Ecto neural progenitor cell (in vitro differentiated cells): ENCODE measurements around the gene ATCAY.
A peak's percentile ranks its signal among the peaks of the same experiment; 100 is the strongest.
"Not testable (repeated sequence)": the region's sequence is repeated elsewhere in the genome, so short reads cannot be mapped to it uniquely, and the experiment has no call there.

Experiments
- DNase-seq: peaks from one replicate; pipeline ENCODE4 v3.0.0-alpha.2; 2018; ENCODE audit warnings: low spot score

The ATCAY gene

DNA sequence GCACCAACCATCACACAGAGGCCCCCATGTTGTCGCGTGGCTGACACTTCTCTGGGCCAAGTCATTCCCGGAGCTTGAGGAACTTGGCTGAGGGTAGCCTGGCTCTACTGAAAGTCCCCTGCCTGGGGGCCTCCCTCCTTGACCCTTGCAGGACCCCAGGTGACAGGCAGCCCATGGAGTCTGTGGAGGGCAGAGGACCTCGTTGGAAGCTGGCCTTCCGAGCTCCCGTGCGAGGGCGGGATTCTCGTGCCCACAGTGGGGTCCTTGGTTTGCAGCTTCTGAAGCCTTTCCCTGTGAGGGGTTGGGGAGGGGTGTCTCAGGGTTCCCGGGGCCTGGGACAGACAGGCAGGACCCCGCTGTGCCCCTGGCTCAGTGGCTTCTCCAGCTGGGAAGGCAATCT, 68.8 kb downstream of the ATCAY start:
- DNase-seq, result no peak

DNA sequence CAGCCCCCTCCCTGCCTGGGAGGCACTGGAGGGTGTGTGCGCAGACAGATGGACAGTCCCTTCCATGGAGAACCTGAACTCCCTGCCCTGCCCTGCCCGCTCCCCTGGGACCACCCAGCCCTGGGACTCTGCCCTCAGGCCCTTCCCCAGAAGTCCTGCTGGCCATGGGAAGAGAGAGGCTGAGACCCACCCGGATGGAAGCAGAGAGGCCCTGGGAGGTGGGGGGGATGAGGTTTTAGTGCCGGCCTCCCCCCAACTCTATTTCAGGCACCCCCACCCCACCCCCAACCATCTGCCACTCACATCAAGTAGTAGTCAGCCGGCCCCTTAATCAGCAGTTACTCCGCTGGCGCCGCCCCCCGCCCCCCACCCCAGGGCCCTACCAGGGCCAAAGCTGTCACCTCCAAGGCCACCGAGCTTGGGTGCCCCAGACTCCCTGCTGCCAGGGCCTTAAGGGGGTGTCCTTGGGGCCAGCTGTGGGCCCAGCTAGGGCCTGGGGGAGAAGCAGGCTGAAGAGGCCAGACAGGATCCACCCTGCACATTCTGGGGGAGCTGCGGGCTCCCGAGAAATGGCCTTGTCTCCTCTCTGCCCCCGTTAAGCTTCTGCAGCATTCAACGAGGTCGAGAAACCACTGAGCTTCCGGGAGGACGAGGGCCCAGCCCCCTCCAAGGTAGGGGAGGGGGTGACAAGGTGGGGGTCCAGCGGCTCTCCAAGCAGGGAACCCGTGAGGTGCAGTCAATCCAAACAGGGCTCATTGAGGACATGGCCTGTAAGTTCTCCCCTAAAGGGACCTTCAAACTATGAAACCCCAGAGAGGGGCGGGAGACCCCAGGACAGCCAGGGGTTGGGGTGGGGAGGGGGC, 69.7 kb downstream of the ATCAY start:
- no peak for DNase-seq

DNA sequence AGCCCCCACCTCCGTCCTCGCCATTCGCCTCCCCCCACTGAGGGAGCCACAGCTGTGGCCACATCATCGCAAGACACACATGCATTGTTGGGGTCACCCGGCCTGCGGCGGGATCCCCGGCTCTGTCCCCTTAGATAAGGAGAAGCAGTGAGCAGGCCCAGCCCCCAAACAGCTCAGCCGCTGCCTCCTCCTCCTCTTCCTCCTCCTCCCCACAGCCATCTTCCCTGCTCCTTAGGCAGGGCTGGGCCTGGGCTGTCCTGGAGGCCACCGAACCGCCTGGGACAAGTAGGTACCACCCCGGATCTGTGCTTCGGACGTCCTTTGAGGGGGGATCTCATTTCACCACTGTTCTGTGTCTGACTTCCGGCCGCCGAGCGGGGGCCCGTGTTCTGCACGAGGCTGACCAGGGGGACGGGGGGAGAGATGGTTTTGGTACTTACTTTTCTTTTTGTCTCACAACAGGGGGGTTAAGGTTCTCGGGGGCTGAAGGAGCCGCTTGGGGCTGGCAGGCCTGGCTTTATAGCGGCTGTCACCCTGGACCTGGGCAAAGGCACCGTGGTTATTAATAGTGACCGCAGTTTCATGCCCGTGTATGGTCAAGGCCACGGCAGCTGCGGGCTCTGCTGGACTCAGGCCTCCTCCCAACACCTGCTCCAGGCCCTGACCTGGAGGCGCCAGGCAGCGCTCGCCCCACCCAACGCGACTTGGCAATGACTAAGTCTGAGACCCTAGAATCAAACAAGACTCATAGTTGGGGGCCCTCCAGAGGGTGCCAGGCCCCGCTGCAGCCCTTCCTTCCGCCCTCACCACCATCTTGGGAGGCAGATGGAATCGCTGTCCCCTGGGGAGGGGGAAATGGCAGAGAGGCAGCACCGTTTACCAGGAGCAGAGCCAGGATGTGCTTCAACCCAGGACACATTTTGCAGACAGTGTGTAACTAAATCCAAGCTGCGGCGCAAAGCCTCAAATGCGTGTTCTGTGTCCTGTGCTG, 70.7 kb downstream of the ATCAY start:
- DNase-seq, result no peak

DNA sequence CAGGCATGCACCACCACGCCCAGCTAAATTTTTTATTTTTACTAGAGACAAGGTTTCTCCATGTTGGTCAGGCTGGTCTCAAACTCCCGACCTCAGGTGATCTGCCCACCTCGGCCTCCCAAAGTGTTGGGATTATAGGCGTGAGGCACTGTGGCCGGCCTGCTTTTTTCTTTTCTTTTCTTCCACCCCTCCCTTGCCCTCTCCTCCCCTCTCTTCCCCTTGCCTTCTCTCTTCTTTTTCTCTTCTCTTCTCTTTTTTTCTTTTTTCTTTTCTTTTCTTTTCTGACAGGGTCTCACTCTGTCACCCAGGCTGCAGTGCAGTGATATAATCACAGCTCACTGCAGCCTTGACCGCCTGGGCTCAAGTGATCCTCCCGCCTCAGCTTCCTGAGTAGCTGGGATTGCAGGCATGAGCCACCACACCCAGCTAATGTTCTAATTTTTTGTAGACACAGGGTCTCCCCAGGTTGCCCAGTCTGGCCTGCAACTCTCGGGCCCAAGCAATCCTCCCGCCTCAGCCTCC, 72.3 kb downstream of the ATCAY start:
- not testable (repeated sequence) for DNase-seq

DNA sequence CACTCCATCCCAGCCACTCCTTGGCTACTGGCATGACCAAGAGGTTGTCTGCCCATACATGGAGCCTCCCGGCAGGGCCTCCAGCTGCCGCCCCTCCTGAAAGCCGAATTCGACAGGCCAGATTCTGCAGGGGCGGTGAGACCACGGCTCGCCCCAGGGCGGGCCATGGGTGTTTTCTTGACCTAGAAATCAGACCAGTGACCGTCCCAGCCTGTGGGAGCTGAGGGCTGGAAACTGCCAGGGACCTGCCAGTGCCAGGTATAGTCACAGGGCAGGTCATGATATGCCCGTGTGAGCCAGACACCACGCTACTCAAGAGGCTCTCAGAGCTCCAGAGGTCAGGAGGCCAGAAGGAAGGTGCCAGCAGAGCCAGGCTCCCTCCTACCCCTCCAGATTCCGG, 73.6 kb downstream of the ATCAY start:
- no peak for DNase-seq

DNA sequence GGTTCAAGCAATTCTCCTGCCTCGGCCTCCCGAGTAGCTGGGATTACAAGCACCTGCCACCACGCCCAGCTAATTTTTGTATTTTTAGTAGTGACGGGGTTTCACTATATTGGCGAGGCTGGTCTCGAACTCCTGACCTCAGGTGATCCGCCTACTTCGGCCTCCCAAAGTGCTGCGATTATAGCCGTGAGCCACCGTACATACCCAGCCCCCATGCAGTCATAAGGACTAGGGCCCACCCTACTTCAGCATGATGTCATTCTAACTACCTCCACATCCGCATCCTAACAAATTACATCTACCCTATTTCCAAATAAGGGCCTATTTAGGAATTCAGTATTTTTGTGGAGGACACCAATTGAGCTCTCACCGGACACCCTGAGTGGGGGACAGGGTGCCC, 74.8 kb downstream of the ATCAY start:
- DNase-seq, result not testable (repeated sequence)

DNA sequence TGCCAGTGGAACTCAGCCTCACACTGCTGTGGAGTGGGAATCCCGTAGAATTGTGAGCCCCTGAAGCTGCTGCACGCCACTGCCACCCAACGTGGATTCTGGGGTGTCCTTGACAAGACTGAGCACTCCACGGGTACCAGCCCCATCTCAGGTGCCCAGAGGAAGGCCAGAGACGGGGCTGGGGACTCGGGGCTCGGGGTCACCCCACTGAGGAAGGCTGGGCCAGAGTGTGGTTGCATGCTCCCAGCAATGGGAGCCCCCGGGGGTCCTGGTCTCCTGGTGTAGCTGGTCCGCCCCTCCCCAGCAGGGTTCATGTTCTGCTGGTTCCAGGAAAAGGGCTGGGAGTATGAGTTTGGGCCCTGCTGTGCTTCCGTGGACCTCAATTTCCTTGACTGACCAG, 75.2 kb downstream of the ATCAY start:
- DNase-seq, result no peak

DNA sequence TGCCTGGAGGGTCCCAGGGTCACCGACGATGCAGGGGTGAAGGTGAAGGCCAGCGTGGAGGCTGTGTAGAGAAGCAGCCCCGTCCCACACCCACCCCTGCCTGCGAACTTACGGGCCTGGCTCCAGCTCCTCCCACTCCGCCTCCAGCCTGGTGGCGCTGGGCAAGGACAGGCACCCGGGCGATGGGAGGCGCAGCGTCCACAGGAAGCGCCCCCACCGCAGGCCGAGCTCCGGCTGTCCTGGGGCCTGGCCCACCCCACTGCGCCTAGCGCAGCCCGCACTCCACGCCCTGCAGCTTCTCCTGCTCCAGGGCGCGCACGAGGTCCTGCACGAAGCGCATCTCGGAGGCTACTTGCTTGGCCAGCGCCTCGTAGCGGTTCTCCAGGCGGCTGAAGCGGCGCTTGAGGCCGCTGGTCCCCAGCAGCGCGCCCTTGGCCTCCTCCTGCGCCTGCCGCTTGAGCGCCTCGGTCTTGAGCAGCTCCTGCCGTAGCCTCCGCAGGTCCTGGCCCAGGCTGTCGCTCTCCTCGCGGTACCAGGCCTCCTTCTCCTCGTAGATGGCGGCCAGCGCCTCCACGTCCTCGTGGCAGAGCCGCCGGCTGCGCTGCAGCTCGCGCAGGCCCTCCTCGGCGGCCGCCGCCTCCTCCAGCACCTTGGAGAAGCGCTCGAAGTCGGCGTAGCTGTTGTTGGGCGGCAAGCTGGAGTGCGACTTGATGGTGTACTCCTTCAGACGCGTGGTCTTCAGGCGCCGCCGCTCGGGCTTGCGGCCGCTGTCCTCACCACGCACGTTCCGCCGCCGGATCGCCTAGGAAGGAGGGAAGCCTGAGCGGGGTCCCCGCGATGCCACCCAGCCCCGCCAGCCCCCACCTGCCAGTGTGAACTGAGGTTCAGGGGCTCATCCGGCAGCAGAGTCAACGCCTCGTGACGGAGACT, 78.6 kb downstream of the ATCAY start:
- no peak for DNase-seq

DNA sequence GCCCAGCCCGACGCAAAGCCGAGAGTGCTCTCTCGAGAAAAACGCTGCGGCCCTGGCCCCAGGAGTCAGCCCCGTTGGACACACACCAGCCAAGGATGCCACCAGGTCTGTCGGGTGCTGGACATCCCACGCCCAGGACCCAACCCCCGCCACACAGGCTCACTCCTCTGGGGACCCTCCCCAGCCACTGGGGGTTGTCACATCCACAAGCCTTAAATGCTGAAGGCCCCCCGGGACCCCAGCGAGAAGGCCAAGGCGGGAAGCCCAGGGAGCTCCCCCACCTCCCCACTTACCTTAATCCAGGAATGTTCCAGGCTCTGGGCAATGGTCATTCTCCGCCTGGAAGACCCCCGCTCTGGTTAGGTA, 79.3 kb downstream of the ATCAY start:
- DNase-seq, result no peak

DNA sequence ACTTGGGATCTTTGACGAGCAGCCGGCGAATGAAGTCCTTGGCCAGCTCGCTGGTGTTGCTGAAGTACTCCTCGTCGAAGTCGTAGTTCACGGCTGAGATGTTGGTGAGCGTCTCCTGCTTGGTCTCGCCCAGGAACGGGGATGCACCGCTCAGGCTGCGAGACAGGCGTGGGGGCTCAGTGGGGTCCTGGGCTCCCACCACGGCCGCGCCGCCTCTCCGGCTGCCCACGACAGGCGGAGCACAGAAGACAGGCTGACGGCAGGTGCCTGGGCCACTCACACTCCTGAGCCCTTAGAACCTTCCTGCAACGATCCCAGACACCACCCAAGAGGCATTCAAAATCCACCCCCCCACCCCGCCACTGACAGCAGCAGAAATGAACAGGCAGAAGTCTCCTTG, 80.5 kb downstream of the ATCAY start:
- no peak for DNase-seq

DNA sequence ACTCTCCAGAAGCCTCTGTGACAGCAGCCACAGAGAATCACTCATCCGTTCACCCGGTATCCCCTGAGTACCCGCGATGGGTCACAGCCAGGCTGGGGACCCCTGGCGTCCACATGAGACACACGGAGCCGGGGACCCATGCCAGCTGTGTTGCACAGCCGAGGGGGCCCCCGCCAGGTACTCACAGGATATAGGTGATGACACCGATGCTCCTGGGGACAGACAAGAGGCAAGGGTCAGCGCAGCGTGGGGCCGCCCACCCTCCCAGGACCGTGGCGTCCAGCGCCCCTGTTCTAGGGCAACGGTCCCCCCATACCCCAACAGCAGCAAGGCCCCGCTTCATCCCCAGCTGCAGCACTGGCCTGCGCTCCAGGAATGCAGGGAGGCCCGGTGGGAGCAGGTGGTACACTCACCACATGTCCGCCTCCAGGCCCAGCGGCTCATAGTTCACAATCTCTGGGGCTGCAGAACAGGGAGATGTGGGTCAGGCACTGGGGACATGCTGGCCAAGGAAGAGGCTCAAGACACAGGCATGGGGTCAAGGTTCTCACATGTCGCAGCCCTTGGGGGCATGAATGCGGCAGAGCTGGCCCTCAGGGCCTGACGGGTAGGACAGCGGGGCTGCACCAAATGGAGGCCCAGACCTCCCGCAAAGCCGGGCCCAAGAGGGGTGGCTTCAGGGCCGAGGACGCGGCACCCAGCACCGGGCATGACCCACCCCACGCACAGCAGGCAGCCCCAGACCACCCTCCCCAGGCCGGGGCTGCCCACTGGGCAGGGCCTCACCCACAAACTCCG, 83.2 kb downstream of the ATCAY start:
- DNase-seq, result no peak

DNA sequence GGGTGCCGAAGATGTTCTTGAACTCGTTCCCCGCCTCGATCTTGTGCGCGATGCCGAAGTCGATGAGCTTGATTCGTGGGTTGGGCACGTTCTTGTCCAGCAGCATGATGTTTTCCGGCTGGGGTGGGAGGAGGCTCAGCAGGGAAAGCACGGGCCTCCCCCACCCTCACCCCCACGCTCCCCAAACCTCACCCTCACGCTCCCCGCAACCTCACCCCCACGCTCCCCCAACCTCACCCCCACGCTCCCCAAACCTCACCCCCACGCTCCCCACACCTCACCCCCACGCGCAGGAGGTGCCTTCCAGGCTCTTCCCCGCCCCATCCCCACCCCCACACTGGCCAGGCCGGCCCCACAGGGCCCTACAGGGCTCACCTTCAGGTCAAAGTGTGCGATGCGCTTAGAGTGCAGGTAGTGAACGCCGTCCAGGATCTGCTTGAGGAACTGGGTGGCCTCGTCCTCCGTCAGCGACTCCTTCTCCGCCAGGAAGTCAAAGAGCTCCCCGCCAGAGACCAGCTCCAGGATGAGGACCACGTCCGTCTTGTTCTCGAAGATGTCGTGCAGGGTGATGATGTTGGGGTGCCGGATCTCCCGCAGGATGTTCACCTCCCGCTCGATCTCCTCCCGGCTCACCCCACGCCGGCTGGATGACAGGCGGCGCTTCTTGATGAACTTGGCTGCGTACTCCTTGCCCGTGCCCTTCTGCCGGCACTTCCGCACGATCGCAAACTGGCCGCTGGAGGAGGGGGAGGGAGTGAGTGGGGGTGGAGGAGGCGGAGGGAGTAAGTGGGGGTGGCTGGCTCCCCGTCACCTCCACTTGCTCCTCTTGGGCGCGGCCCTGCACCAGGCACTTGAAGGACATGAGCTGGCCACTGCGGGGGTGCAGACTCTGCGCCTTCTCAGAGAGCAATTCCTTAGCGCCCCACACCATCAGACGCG, 84.0 kb downstream of the ATCAY start:
- DNase-seq, result no peak

DNA sequence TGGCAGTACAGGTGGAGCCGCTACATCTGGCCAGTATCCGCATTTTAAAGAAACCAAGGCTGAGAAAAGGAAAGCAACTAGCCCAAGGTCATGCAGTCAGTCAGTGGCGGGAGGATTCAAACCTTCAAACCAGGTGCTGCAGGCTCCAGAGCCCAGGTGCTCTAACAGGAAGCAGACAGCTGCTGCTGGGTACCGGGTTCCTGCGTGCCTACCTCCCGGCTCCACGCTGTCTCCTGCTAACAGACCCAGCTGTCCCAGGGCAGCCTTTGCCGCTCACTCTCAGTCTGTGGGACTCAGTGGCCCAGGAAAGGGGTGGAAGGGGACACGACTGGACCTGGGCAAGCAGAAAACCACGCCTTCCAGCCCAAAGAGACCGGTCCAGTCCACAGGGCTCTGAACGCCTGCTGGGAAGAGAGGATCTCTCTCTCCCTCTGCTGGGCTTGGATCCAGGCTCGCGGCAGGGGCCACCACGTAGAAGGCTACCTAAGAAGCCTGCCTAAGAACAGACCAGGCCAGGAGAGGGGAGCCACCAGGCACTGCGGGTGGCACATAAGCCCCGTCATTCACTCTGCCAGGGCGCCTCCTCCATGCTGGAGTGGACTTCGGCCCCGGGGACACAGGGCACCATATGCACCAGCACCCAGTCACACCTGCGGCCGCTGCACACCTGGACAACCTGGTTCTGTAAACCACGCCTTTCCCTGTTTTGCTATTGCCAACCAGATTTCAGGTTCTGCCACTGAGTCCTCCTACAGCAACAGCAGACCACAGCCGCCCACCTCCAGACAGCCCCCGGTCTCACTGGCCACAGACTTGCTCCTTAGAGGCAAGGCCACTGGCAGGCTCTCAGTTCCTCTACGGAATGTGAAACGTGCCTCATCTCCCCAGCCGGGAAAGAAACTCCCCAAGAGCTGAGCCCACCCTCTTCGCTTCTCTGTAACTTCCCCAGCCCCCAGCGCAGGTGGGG, 85.8 kb downstream of the ATCAY start:
- no peak for DNase-seq

DNA sequence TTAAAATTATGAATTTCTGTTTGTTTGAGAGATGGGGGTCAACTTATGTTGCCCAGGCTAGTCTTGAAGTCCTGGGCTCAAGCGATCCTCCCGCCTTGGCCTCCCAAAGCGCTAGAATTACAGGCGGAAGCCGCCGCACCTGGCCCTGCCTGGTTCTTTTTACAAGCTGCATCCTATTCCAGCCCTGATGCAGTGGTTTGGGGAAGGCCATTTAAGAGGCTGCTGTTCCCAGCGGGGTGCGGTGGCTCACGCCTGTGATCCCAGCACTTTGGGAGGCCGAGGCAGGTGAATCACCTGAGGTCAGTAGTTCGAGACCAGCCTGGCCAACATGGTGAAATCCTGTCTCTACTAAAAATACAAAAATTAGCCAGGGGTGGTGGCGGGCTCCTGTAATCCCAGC, 87.5 kb downstream of the ATCAY start:
- DNase-seq, result not testable (repeated sequence)

DNA sequence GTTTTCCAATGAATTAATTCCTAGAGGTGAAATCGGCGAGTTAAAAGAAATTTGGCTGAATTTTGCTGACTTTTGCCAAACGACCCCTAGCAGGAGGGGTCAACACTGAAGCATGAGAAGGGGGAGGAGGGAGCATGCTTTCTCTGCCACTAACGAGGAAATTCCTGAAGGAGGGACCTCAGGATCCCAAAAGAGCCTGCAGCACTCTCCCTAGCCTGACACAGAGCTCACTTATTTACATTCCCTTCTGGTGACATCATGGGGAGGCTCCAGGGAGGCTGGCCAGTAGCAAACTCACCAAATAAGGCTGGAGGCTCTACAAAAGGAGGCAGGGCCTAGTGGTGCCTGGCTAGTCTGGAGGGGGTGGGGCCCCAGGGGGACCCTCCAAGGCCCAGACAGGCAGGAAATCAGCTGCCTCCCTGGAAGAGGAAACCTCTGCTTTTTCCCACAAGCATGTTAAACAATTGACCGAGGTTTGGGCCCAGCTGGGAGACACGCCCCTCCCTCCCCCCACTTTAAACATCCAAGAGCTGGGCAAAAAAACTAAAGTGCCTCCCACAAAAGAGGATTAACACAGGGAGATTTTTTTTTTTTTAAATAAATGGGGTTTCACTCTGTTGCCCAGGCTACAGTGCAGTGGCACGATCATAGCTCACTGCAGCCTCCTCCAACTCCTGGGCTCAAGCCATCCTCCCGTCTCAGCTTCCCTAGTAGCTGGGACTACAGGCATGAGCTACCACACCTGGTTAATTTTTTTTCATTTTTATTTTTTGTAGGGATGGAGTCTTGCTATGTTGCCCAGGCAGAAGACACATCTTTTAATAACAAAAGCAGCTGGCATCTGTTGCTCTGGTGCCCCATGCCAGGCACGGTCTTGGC, 88.3 kb downstream of the ATCAY start:
- DNase-seq, result peak; percentile 93

DNA sequence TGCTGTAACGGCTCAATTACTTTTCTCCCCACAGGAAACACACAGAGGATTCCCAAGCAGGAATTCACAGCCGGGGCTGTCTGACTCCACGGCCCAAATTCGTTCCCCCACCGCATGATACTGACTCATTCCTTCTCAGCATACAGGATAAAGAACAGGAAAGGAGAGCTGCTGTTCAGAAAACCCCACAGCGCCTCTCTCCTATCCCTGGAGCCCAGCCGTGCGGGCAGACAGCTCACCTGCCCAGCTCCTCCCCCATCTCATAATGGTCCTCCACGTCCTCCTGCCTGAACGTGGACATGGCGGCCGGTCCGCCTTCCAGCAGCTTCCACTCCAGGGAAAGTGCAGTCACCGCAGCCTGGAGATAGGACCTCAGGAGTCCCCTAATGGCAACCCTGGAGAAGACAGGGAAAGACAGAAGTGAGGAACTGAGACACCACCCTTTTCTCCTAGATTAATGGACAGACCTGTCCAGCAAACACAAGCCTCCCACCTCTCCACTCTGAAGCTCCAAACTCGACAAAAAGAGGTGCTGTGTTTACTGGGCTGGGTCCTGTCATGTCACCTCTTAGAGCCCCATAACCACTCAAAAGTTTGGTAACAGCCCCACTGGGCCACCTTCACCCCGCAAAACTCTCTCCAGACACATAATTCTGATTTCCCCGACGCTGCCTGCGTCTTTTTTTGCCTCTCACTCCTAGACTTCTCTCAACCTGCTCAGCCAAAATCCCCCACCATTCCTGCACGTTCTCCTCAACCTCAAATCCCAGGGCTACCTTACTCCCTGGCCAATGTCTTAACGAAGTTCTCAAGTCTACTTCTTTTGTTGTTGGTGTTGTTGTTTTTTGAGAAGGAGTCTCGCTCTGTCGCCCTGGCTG, 89.2 kb downstream of the ATCAY start:
- DNase-seq, result peak; percentile 70
